GM12878 (cell line): ENCODE results near the gene GMPPB. TPM values are rescaled to one million over a fixed set of nuclear protein-coding genes. Genes with fewer than 3 reads are reported as not detected.

Experiments used
- ATAC-seq: fragments of 200-7000 bp; cut with Tn5 transposase; 3 replicates; pipeline ENCODE4 v1.9.1; 2020; ENCODE audit warnings: mild to moderate bottlenecking, moderate library complexity
- BruUV-seq: library from RNA; stranded (reverse); fragments of 400-500 nt; replicated peaks from 2 replicates; lab custom pipeline; 2021; lab: Mats Ljungman, UMichigan
- CTCF ChIA-PET: fragments of 300-600 bp; sonication (Branson Sonifier 250); formaldehyde crosslinking; extraction: SDS; loops from one replicate; lab custom pipeline; 2021; ENCODE audit warnings: inconsistent platforms; lab: Yijun Ruan, JAX
- POLR2A ChIA-PET: fragments of 350-600 bp; formaldehyde crosslinking; extraction: SDS; loops from one replicate; lab custom pipeline; 2021; ENCODE audit warnings: inconsistent platforms; lab: Charles Lee
- RAD21 ChIA-PET: fragments of 300-600 bp; sonication (Branson Sonifier 250); formaldehyde crosslinking; loops from one replicate; lab custom pipeline; 2023; ENCODE audit warnings: antibody characterized with exemption; ENCODE audit not compliant: unreplicated experiment; lab: Charles Lee
- SMC1A ChIA-PET: fragments of 300-600 bp; sonication (Branson Sonifier 250); formaldehyde crosslinking; loops from one replicate; lab custom pipeline; 2023; ENCODE audit not compliant: unreplicated experiment, uncharacterized antibody; lab: Charles Lee
- DNase-seq: peaks from one replicate; pipeline ENCODE4 v3.0.0-alpha.2; 2011; ENCODE audit warnings: low read depth, low spot score
- FAIRE-seq: peaks from 3 replicates; lab custom pipeline; 2011; peaks lifted over from hg19 to GRCh38; lab: Jason Lieb, UNC
- H2AFZ ChIP-seq: 2 replicates; pipeline ENCODE4 v1.6.0; 2011; ENCODE audit warnings: low read depth, low read length, control low read depth; ENCODE audit not compliant: control insufficient read depth
- H3K27ac ChIP-seq: 2 replicates; pipeline ENCODE4 v1.5.1; 2011; ENCODE audit warnings: control low read depth; ENCODE audit not compliant: control insufficient read depth, insufficient read depth
- H3K27me3 ChIP-seq, 2 experiments: replicated peaks in 1 of 2; 2 replicates each; pipeline versions ENCODE4 v1.6.0 to v1.6.1; 2011; ENCODE audit warnings: low read length in 1 of 2; ENCODE audit not compliant: control insufficient read depth in 2 of 2, insufficient read depth in 2 of 2
- H3K36me3 ChIP-seq, 2 experiments: 2 replicates each; pipeline ENCODE4 v1.5.1; 2011; ENCODE audit warnings: low read length in 1 of 2; ENCODE audit not compliant: control insufficient read depth in 2 of 2, insufficient read depth in 2 of 2
- H3K4me1 ChIP-seq: 2 replicates; pipeline ENCODE4 v1.6.1; 2011; ENCODE audit warnings: mild to moderate bottlenecking, low read length, moderate library complexity, mixed read lengths; ENCODE audit not compliant: control insufficient read depth, insufficient read depth
- H3K4me2 ChIP-seq: 2 replicates; pipeline ENCODE4 v1.6.0; 2011; ENCODE audit warnings: control low read depth; ENCODE audit not compliant: control insufficient read depth, insufficient read depth
- H3K4me3 ChIP-seq: fragments of 200-600 bp; sonication (generic); 2 replicates; pipeline ENCODE4 v1.5.1; 2016
- H3K79me2 ChIP-seq: 2 replicates; pipeline ENCODE4 v1.6.0; 2011; ENCODE audit warnings: low read length; ENCODE audit not compliant: control insufficient read depth, insufficient read depth
- H3K9ac ChIP-seq: 2 replicates; pipeline ENCODE4 v1.8.0; 2011; ENCODE audit warnings: low read length, control low read depth, mixed read lengths; ENCODE audit not compliant: control insufficient read depth, insufficient read depth
- H3K9me3 ChIP-seq: replicated peaks from 3 replicates; pipeline ENCODE4 v1.5.1; 2011; ENCODE audit warnings: mild to moderate bottlenecking, low read length; ENCODE audit not compliant: control insufficient read depth, insufficient read depth
- H4K20me1 ChIP-seq: 2 replicates; pipeline ENCODE4 v1.6.0; 2011; ENCODE audit not compliant: control insufficient read depth, insufficient read depth
- CBFB ChIP-seq: IDR thresholded peaks from 2 replicates; pipeline ENCODE4 v1.6.1; 2016; ENCODE audit warnings: antibody characterized with exemption, low read depth
- CBX5 ChIP-seq: sonication (generic); IDR thresholded peaks from 2 replicates; pipeline ENCODE4 v1.6.1; 2016; ENCODE audit warnings: low read depth, moderate library complexity, mild to moderate bottlenecking, inconsistent platforms
- MYC ChIP-seq: IDR thresholded peaks from 2 replicates; pipeline ENCODE4 v1.6.1; 2011; ENCODE audit warnings: mild to moderate bottlenecking, low read length, moderate library complexity, inconsistent platforms; ENCODE audit not compliant: insufficient read depth, insufficient replicate concordance, insufficient read length, severe bottlenecking
- NFXL1 ChIP-seq: fragments of 450-650 bp; IDR thresholded peaks from 2 replicates; pipeline ENCODE4 v1.6.1; 2017; ENCODE audit warnings: antibody characterized with exemption, mild to moderate bottlenecking, borderline replicate concordance
- POLR2A ChIP-seq: IDR thresholded peaks from 2 replicates; pipeline ENCODE4 v1.6.1; 2011; ENCODE audit warnings: low read depth, mild to moderate bottlenecking, low read length
- POLR2AphosphoS5 ChIP-seq: IDR thresholded peaks from 2 replicates; pipeline ENCODE4 v1.6.1; 2011; ENCODE audit warnings: mild to moderate bottlenecking, low read length, inconsistent platforms
- POU2F2 ChIP-seq: IDR thresholded peaks from 3 replicates; pipeline ENCODE4 v1.6.1; 2011; ENCODE audit warnings: low read depth, mild to moderate bottlenecking, low read length, borderline replicate concordance
- RUNX3 ChIP-seq: IDR thresholded peaks from 2 replicates; pipeline ENCODE4 v1.6.1; 2012; ENCODE audit warnings: low read length, inconsistent platforms
- SMARCA5 ChIP-seq: fragments of 450-650 bp; IDR thresholded peaks from 2 replicates; pipeline ENCODE4 v1.6.1; 2017; ENCODE audit warnings: mild to moderate bottlenecking
- SMC3 ChIP-seq: IDR thresholded peaks from 2 replicates; pipeline ENCODE4 v1.6.1; 2011; ENCODE audit warnings: low read length, improper control_type of control experiment, borderline replicate concordance
- SPI1 ChIP-seq: IDR thresholded peaks from 2 replicates; pipeline ENCODE4 v1.6.1; 2011; ENCODE audit warnings: low read depth, mild to moderate bottlenecking, low read length, moderate library complexity, borderline replicate concordance; ENCODE audit not compliant: insufficient read depth
- TCF12 ChIP-seq: IDR thresholded peaks from 2 replicates; pipeline ENCODE4 v1.6.1; 2011; ENCODE audit warnings: low read depth, mild to moderate bottlenecking, low read length
- WGBS: methylation state at CpG from one replicate; pipeline ENCODE4 v1.1.6; 2016; ENCODE audit warnings: low lambda C conversion rate; ENCODE audit not compliant: insufficient replicate concordance, insufficient coverage; ENCODE audit errors: missing lambda C conversion rate; 5-methylcytosine and 5-hydroxymethylcytosine counted together
- in situ Hi-C: fragments of 300-500 bp; cut with MboI; formaldehyde crosslinking; loops from 9 replicates; pipeline ENCODE4 v1.14.3; 2018; ENCODE audit warnings: mixed read lengths
- intact Hi-C: fragments of 100-400 bp; cut with micrococcal nuclease; formaldehyde crosslinking; loops from one replicate; pipeline ENCODE4 v1.14.2; 2022; ENCODE audit not compliant: unreplicated experiment
- polyA plus RNA-seq, 11 experiments: library from polyadenylated mRNA; depleted of rRNA in 4 of 11; unstranded in 6 of 11; stranded (reverse) in 5 of 11; fragments of >200 nt; fragmentation: Nextera tagmentation in 4 of 11; fragmentation: Illumina TruSeq in 1 of 11; extraction: Ambion mirVana in 4 of 11; extraction: Trizol in 1 of 11; gene quantifications; 1 replicate in 1 of 11; 2 replicates in 10 of 11; pipeline versions ENCODE4 v1.2.1 to v1.2.3, GENCODE V29; 2011 to 2016; ENCODE audit warnings: inconsistent platforms in 2 of 11, missing spikeins in 2 of 11, low read depth in 1 of 11
- total RNA-seq, 4 experiments: library from RNA; depleted of rRNA in 3 of 4; stranded (reverse); fragments of >200 nt in 3 of 4; fragmentation: Illumina TruSeq in 1 of 4; extraction: Trizol in 1 of 4; gene quantifications; 2 replicates each; pipeline versions ENCODE4 v1.2.1 to v1.2.3, GENCODE V29; 2013 to 2021

GMPPB gene
- total and polyA plus RNA-seq, 10 of the 15 experiments (the other 5 are each of a cell fraction or from before 2014, with no cell fraction given) = 2.3 to 99.5 (median 23.3) TPM

DNA sequence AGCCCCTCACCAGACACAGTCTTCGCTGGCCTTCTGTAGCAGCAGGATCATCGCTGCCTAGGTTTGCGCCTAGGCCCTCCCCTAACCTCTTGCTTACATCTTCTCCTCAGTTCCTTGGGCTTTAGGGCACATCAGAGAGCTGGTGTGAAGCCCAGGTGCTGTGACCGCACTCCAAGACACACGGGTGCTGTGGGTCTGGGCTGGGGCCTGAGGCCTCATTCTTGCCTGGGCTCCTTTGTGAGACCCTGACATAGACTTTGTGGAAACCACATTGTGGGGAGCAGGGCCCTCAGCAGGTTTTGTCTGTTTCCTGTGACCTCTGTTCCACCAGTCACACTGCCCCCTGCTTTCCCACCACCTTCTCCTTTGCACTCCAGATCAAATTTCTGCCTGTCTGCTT, 12.3 kb downstream of the GMPPB start (continued):
- TF ChIP-seq POLR2AphosphoS5 (no peak), RUNX3 (no peak), CBFB (no peak), POU2F2 (no peak), TCF12 (no peak), SPI1 (no peak), SMC3 (no peak), NFXL1 (no peak)

DNA sequence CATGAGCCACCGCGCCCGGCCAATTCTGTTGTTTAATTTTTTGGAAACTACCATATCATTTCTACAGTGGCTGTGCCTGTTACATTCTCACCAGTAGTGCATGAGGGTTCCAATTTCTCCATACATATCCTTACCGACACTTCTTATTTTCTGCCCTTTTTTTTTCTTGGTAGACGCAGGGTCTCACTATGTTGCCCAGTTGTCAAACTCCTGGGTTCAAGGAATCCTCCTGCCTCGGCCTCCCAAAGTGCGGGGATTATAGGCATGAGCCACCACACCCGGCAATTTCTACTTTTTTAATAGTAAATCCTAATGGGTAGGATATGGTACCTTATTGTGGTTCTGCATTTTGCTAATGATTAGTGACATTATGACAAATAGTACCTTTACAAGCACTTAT, 13.9 kb downstream of the GMPPB start:
- H3K4me2 ChIP-seq = no peak overlapping the region
- intact Hi-C loops (no loop called here), in situ Hi-C loops (no loop called here)
- RAD21 ChIA-PET = no interaction called here
- H3K36me3 ChIP-seq = peaks cover 0 to 3% of the 10 kb centered on the region in 2 experiments; a peak in 2 of 4 replicates
- SMC1A ChIA-PET = no interaction called here
- H3K9me3 ChIP-seq = no peaks in the 10 kb centered on the region
- no peaks in the 10 kb centered on the region for H3K4me1 ChIP-seq
- no peak overlapping the region for H3K9ac ChIP-seq
- TF ChIP-seq SMARCA5 = no peak
- TF ChIP-seq POLR2A = no peak
- no peak for TF ChIP-seq CBX5
- TF ChIP-seq MYC = no peak
- no peaks in the 10 kb centered on the region for H3K79me2 ChIP-seq
- WGBS = 91% methylated on average over 8 of the region's 8 CpGs
- no TSS peak for BruUV-seq
- no peaks in the 10 kb centered on the region for H4K20me1 ChIP-seq
- FAIRE-seq = no peak
- no peak overlapping the region for H3K27ac ChIP-seq
- POLR2A ChIA-PET = no interaction called here
- DNase-seq = no peak
- no peak overlapping the region for H2AFZ ChIP-seq
- CTCF ChIA-PET = no interaction called here
- no peaks in the 10 kb centered on the region for H3K27me3 ChIP-seq
- H3K4me3 ChIP-seq = no peak overlapping the region
- no peak for ATAC-seq
